ENCODE results near the gene ROBO1.

- TF ChIP-seq CTCF (IDR thresholded peaks at IDR 0.05; ENCODE audit: borderline replicate concordance, extremely low read depth, low read length, poor library complexity, severe bottlenecking) (no peak), EZH2 (IDR thresholded peaks at IDR 0.05; ENCODE audit: borderline replicate concordance, low read depth, low read length, severe bottlenecking) (no peak)
These were observed 942.0 kb downstream of the ROBO1 start for GRCh38 chr3:78825858-78826215.
